VCaP (cell line): ENCODE data around the gene HYAL3.

Experiments used
- H3K27ac ChIP-seq: fragments of 450-650 bp; 2 replicates; pipeline ENCODE4 v1.5.1; 2017
- TF ChIP-seq, protein P1 (sequence below): fragments of 450-650 bp; conservative IDR thresholded peaks from 2 replicates; pipeline ENCODE4 v1.5.1; 2017; ENCODE audit warnings: mild to moderate bottlenecking, moderate library complexity

HYAL3 gene

DNA sequence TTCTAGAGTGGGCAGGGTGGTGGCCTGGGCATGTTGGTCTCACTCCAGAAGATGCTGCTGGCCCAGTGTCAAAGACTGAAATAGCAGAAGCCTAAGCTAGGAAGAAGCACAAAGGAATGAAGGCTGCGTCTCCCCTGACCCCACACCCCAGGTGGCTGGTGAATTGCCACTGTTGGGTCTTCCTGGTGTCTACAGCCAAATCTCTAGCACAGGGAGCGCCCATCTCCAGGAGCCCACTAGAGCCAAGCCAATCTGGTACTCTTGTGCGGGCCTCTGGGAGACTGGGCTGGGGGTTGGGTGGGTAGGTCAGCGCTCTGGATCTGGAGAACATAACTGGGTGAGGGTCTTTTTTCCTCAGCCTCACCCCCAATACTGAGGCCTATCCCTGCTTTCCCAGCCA is 27.9 kb upstream of the HYAL3 start:
- peak overlapping the region; percentile 85 for H3K27ac ChIP-seq
- TF ChIP-seq, protein P1, sequence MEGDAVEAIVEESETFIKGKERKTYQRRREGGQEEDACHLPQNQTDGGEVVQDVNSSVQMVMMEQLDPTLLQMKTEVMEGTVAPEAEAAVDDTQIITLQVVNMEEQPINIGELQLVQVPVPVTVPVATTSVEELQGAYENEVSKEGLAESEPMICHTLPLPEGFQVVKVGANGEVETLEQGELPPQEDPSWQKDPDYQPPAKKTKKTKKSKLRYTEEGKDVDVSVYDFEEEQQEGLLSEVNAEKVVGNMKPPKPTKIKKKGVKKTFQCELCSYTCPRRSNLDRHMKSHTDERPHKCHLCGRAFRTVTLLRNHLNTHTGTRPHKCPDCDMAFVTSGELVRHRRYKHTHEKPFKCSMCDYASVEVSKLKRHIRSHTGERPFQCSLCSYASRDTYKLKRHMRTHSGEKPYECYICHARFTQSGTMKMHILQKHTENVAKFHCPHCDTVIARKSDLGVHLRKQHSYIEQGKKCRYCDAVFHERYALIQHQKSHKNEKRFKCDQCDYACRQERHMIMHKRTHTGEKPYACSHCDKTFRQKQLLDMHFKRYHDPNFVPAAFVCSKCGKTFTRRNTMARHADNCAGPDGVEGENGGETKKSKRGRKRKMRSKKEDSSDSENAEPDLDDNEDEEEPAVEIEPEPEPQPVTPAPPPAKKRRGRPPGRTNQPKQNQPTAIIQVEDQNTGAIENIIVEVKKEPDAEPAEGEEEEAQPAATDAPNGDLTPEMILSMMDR: no peak

DNA sequence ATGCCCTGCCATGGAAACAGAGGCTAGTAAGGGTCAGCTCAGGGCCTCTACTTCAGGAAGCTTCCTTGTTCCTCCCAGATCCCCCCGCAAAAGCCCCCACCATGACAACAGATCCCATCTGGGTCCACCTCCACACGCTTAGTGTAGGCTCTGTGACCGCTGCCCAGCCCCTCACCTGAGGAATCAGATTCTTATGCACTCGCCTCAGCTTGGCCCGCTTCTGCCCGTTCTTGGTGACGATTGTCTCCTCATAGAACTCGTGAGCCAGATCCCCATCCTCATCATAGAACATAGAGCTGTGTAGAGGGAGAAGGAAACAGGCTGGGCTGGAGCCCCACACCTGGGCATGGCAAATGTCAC is 27.0 kb upstream of the HYAL3 start:
- TF ChIP-seq, protein P1: no peak
- H3K27ac ChIP-seq: no peak overlapping the region

GRCh38 chr3:50325497-50326181 is 26.4 kb upstream of the HYAL3 start:
- TF ChIP-seq, protein P1: no peak

GRCh38 chr3:50325113-50325480 is 25.9 kb upstream of the HYAL3 start:
- TF ChIP-seq, protein P1: no peak
- H3K27ac ChIP-seq: no peak overlapping the region

More at GRCh38 chr3:50325497-50326181, 26.4 kb upstream of the HYAL3 start:
- no peak overlapping the region for H3K27ac ChIP-seq

DNA sequence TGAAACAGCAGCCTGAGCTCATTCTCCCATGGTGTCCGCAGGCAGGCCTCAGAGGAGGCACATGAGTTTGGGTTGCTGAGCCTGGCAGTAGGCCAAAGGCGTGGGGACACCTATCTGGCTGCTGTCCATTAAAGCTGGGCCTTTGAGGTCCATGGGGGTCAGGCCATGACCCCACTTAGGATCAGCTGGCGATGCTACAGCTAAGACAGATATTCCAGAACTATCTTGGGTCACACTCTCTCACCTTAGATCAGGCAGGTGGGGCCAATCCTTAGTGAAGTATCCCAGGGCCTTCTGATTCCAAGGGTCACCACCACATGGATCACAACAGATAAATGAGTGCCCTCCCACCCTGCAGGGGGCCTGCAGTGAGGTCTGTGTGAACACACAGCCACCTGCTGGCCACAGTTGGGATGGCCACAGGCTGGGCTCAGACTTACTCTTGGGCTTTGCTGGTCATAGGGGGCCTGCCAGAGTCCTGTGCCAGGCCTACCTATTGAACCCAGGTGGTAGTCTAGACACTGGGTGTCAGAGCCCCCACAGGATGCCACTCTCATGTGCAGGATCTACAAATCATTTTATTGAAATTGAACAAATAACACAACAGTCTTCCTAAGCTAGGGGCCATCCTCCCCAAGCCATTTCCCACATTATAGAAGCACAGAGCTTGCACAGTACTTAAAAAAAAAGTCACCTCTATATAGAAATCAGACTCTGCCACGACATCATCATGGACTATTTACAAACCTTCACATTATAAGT is 25.3 kb upstream of the HYAL3 start:
- peak overlapping the region; percentile 97; the same call in 1 of the 2 replicates for H3K27ac ChIP-seq
- TF ChIP-seq, protein P1: peak; percentile 95

DNA sequence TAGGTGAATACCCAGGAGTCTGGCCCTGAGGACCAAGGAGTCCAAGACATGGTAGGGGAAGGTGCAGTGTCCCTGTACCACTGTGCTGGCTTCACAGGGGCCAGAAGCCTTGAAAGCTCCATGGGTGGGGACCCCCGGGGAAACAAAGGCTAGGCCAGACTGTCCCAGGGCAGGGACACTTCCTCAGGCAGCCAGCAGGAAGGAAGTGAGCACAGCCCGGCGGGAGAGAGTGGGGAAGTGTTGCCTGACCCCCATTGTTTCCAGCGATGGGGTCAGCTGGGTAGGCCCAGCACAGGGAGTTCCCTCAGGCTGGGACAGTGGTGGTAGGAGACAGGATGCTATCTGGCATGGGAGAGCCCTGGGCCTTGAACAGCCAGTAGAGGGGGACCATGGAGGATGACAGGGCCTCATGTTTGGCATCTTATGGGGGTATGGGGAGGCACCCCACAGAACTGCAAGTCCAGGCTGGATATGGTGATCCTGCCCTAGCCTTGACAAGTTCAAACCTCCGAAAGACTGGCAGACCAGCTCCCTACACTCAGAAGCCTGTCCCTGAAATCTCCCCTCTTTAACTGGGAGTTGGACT is 24.5 kb upstream of the HYAL3 start:
- TF ChIP-seq, protein P1: no peak
- peak overlapping the region; percentile 97; the same call in 1 of the 2 replicates for H3K27ac ChIP-seq

GRCh38 chr3:50323092-50323600 is 23.9 kb upstream of the HYAL3 start:
- TF ChIP-seq, protein P1: no peak

More at GRCh38 chr3:50323092-50323600, 23.9 kb upstream of the HYAL3 start:
- H3K27ac ChIP-seq: peak overlapping the region; percentile 97; the same call in 1 of the 2 replicates
